ENCODE data around the gene RFWD3. TPM values are rescaled to one million over a fixed set of nuclear protein-coding genes. Genes with fewer than 3 reads are reported as not detected.

RFWD3 gene
- total RNA-seq, 1 donor from 2014 or later = 51.8 TPM

GRCh38 chr16:74577882-74578366 is 88.8 kb downstream of the RFWD3 start:
- Mint-ChIP-seq H3K36me3 (peaks cover 10% of the 10 kb centered on the region), H3K4me1 (ENCODE audit: unreplicated experiment) (peaks cover 38% of the 10 kb centered on the region), H3K27me3 (no peaks in the 10 kb centered on the region), H3K27ac (peak overlapping the region; percentile 27), H3K9me3 (peaks cover 2% of the 10 kb centered on the region), H3K4me3 (no peak overlapping the region)
- TF ChIP-seq CTCF (conservative IDR thresholded peaks at IDR 0.05) = no peak
- DNase-seq (ENCODE audit: extremely low spot score, unreplicated experiment) = no peak

GRCh38 chr16:74575807-74576643 is 90.7 kb downstream of the RFWD3 start:
- Mint-ChIP-seq H3K36me3 (peaks cover 8% of the 10 kb centered on the region), H3K9me3 (no peaks in the 10 kb centered on the region), H3K27me3 (no peaks in the 10 kb centered on the region), H3K4me1 (ENCODE audit: unreplicated experiment) (peaks cover 39% of the 10 kb centered on the region), H3K27ac (no peak overlapping the region), H3K4me3 (no peak overlapping the region)
- no peak for DNase-seq (ENCODE audit: extremely low spot score, unreplicated experiment)
- TF ChIP-seq CTCF (conservative IDR thresholded peaks at IDR 0.05) = no peak

GRCh38 chr16:74575175-74575806 is 91.4 kb downstream of the RFWD3 start:
- H3K27ac Mint-ChIP-seq = no peak overlapping the region
- peaks cover 36% of the 10 kb centered on the region for H3K4me1 Mint-ChIP-seq (ENCODE audit: unreplicated experiment)
- no peaks in the 10 kb centered on the region for H3K9me3 Mint-ChIP-seq

GRCh38 chr16:74574146-74574545 is 92.5 kb downstream of the RFWD3 start:
- H3K36me3 Mint-ChIP-seq = peaks cover 8% of the 10 kb centered on the region
- H3K9me3 Mint-ChIP-seq = no peaks in the 10 kb centered on the region
- TF ChIP-seq CTCF (conservative IDR thresholded peaks at IDR 0.05) = no peak
- peaks cover 36% of the 10 kb centered on the region for H3K4me1 Mint-ChIP-seq (ENCODE audit: unreplicated experiment)
- no peak for DNase-seq (ENCODE audit: extremely low spot score, unreplicated experiment)
- no peak overlapping the region for H3K4me3 Mint-ChIP-seq
- H3K27me3 Mint-ChIP-seq = no peaks in the 10 kb centered on the region
- H3K27ac Mint-ChIP-seq = peak overlapping the region; percentile 48

More at GRCh38 chr16:74575175-74575806, 91.4 kb downstream of the RFWD3 start:
- DNase-seq (ENCODE audit: extremely low spot score, unreplicated experiment) = no peak
- H3K27me3 Mint-ChIP-seq = no peaks in the 10 kb centered on the region
- no peak overlapping the region for H3K4me3 Mint-ChIP-seq
- peak; percentile 38 for TF ChIP-seq CTCF (conservative IDR thresholded peaks at IDR 0.05)
- peaks cover 8% of the 10 kb centered on the region for H3K36me3 Mint-ChIP-seq

- Mint-ChIP-seq H3K27me3 (no peaks in the 10 kb centered on the region), H3K9me3 (no peaks in the 10 kb centered on the region), H3K4me1 (ENCODE audit: unreplicated experiment) (peaks cover 32% of the 10 kb centered on the region), H3K27ac (peak overlapping the region; percentile 48), H3K4me3 (no peak overlapping the region), H3K36me3 (peaks cover 8% of the 10 kb centered on the region)
- TF ChIP-seq CTCF (conservative IDR thresholded peaks at IDR 0.05) = no peak
- DNase-seq (ENCODE audit: extremely low spot score, unreplicated experiment) = no peak
These were observed 93.1 kb downstream of the RFWD3 start for GRCh38 chr16:74573622-74574021.

Other genes with a start within 250 kb of the RFWD3 start
- 0.69 and 8.2 TPM in 2 replicates for gene CLEC18B, start 245.4 kb downstream of the RFWD3 start, total RNA-seq (ENCODE audit: low replicate concordance)
- 128 and 144 TPM in 2 replicates for gene GLG1, start 59.8 kb downstream of the RFWD3 start, total RNA-seq (ENCODE audit: low replicate concordance)
- 0.58 and 2.8 TPM in 2 replicates for gene MLKL, start 34.0 kb upstream of the RFWD3 start, total RNA-seq (ENCODE audit: low replicate concordance)
- 5.0 and 7.0 TPM in 2 replicates for gene FA2H, start 107.9 kb upstream of the RFWD3 start, total RNA-seq (ENCODE audit: low replicate concordance)

Measured in type B pancreatic cell (in vitro differentiated cells).